Subcutaneous adipose tissue (tissue), 4 donors: ENCODE data around the gene HOTAIR. TPM values are rescaled to one million over a fixed set of nuclear protein-coding genes. Genes with fewer than 3 reads are reported as not detected.

ENCODE experiments used
- total RNA-seq, 4 donors: library from RNA; depleted of rRNA; stranded (reverse); fragments of >200 nt; gene quantifications; one replicate each; pipeline ENCODE4 v1.1.0, GENCODE V29; 2016
- TF ChIP-seq, protein P1 (sequence below): fragments of 450-650 bp; IDR thresholded peaks from one replicate; pipeline ENCODE4 v1.5.1; 2016; ENCODE audit warnings: low read depth, mild to moderate bottlenecking, control low read depth, antibody characterized with exemption, moderate library complexity

HOTAIR gene
- total RNA-seq, 4 donors from 2014 or later = 0.34 to 3.4 (median 0.61) TPM

DNA sequence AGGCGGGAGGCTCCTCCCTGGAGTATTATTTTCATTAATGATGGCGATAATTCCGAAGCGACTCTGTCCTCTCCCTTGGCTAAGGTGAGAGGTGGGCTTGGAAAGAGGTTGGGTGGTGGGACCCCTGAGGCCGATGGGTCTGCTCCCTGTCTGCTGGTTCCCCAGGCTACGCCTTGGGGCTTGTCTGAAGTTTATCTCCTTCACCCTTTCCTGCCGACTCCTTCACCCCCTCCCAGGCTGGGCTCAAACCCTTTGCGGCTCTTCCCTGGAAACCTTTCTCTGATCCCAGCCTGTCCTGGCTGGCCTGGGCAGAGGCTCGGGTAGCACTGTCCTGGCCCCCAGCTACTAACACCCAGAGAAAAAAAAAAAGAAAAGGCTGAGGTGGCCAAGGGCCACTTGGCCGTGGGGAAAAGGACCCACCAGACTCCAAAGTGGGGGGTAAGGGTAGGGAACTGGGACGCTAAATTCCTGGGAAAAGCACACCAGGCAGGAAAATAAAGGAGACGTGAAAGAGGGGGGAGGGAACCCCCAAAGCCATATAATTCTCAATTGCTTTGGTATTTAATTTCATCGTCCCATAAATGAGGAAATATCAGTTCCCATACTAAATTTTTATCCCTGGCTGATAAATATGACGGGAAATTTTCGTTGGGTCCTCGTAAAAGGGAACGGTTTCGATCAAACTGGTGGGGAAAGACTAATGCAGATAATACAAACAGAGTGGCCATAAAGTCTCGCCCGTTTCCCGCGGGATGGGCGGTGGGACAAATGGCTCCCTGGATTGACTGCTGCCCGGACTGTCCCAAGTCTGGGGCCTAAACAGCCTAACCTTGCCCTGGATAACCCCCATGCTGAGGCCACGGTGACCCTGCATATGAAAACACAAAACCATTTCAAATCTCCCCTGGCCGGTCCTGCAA, 8.2 kb upstream of the HOTAIR start:
- TF ChIP-seq, protein P1, sequence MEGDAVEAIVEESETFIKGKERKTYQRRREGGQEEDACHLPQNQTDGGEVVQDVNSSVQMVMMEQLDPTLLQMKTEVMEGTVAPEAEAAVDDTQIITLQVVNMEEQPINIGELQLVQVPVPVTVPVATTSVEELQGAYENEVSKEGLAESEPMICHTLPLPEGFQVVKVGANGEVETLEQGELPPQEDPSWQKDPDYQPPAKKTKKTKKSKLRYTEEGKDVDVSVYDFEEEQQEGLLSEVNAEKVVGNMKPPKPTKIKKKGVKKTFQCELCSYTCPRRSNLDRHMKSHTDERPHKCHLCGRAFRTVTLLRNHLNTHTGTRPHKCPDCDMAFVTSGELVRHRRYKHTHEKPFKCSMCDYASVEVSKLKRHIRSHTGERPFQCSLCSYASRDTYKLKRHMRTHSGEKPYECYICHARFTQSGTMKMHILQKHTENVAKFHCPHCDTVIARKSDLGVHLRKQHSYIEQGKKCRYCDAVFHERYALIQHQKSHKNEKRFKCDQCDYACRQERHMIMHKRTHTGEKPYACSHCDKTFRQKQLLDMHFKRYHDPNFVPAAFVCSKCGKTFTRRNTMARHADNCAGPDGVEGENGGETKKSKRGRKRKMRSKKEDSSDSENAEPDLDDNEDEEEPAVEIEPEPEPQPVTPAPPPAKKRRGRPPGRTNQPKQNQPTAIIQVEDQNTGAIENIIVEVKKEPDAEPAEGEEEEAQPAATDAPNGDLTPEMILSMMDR = no peak

DNA sequence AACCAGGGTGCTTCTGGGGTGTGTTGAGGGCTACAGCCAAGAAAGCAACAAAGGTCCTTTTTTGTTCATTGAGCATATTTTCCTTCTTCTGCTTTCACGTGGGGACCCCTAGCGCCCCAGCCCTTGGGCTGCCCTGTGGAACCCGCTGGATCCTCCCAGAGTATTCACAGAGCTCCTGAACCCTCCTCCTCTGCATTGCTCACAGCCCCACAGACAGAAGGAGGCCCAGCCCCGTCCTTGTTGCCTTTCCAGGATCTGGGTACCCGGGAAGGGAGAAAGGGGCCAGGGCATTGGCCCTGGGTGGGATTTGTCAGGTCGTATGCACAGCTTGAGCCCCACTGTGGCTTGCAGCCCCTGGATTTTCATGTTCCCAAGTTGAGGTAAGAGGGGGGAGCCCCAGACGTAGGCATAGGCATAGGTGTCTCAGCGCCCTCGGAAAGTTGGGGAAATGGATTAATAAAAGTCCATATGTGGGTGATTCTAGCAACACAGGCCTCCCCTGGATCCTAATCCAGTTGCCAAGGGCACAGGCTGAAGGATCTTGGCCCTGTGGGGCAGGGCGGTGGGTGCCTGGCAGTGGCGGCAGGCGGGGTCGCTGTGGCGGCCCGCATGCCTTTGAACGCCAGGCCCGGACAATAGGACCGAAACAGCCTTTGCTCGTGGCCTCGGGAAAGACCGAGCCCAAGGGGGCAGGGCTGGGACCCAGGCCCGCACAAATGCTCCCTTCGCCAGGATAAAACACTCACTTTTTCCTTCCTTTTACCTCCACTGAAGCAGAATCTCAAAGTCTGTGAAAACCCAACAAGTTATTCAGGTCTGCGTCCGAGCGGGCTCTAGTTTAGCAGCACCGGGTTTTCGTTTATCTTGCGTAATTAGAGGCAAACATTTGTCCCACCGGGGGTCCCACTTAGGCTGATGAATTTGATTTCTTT, 7.1 kb upstream of the HOTAIR start:
- TF ChIP-seq, protein P1 = no peak

DNA sequence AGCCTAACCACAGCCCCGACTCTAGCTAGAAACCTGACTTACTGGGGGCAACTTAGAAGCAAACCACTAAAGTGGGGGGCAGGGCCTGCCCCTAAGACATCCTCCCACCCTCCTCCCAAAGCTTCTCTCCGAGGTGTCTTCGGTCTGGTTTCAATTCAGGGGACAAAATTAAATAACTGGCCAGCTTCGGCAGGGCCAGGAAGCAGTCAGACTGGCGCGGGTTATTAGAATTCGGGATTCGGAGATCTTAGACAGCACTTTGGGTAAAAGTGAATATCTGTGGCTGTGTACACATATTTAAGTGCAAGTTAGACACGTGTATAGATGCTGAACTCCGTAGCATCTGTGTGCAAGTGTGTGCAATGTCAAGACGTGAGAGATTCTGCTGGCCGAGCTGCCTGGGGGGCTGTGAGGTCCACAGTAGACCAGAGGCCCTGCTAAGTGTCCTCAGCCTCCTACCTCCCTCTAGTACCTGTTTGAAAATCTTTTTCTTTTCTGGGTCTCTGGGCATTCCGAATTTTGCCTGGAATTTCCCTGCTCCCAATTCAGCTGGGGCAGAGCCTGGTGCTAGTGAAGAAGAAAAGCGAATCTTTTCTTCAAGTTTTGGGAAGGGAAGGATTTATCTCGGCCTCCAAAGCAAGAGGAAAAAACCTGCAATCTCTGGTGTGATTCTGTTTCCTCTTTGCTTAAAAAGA, 6.2 kb upstream of the HOTAIR start:
- TF ChIP-seq, protein P1 = no peak

DNA sequence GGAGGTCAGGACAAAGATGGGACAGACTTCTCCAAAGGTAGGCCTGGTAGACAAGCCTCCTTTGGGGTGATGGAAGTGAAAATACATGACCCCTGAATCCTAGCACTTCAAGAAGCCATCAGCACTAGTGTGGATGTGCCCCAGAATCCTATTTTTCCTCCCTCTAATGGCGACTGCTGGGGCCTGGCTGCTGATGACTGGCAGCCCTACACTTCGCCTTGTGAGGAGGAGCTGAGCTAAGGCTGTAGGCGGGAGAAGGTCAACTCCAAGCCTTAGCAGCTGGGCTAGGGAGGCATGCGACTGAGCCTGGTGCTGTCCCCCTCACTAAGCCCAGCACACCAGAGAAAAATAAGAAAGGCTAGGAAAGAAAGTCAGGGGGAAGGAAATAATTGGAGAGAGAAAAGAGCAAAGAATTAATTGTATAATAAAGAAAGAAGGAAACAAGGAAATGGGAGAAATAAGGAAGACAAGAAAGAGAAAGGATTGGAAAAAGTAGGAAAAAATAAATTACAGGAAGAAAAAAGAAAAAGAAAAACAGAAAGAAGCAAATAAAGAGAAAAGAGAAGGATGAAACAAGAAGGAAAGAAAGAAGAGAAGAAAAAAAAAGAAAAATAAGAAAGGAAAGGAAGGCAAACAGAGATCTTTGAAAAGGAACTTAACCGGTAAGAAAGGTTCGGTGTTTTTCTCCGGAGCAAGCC, 5.5 kb upstream of the HOTAIR start:
- TF ChIP-seq, protein P1 = no peak

DNA sequence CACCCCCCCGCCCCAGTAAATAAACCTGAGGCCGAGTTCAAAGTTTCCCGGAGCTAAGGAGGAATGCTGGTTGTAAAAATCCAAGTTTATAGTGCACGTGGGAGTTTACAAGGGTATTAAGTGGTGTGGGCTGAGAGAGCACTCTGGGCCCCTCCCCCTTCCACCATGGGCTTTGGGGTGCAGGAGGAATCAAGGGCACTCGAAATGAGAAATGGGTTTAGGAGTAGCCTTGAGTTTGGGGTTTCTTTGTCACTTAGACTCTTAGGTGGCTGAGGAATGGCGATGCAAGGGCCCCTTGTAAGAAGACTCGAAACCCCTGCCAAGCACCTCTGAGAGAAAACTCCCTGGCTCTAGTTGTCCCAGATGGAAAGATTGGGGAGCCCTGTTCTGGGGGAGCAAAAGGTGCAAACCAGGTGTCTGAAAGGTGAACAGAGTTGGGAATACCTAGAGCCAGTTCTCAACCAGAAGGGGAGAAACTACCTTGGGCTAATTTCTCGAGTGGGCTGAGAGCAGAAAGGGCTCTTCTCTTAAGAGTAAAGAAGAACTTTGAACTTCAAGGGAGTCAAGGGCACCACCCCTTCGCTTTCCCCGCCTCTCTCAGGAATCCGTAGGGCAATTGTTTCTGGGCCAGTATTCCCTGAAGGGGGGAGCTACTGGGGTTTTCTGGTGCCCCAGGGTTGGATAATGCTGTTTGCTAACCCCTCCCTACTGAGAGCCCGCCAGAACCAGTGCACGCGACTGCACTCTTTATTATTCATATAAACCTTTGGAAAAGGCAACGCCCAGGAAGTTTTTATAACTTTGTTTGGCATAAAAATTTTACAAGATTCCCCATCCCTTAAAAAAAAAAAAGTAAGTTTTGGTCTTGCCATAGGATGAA, 4.0 kb upstream of the HOTAIR start:
- TF ChIP-seq, protein P1 = no peak
